DOHH2 (cell line): ENCODE results near the gene BTG4.

Experiments
- H3F3A ChIP-seq: fragments of 200-600 bp; sonication (generic), shearing (Covaris generic); 2 replicates; pipeline ENCODE4 v1.6.0; 2016; ENCODE audit warnings: antibody characterized with exemption, mild to moderate bottlenecking; ENCODE audit not compliant: control insufficient read depth, insufficient read depth
- H3K27ac ChIP-seq: fragments of 200-600 bp; sonication (generic); 2 replicates; pipeline ENCODE4 v1.5.1; 2014; ENCODE audit warnings: low read depth, mild to moderate bottlenecking, low read length, moderate library complexity
- H3K27me3 ChIP-seq: fragments of 200-600 bp; sonication (generic); 2 replicates; pipeline ENCODE4 v1.6.1; 2014; ENCODE audit warnings: mild to moderate bottlenecking, low read length, mixed read lengths; ENCODE audit not compliant: control insufficient read depth
- H3K36me3 ChIP-seq: fragments of 200-600 bp; sonication (generic); 2 replicates; pipeline ENCODE4 v1.6.1; 2014; ENCODE audit warnings: mild to moderate bottlenecking, low read length, moderate library complexity, mixed read lengths; ENCODE audit not compliant: control insufficient read depth
- H3K4me1 ChIP-seq: fragments of 200-600 bp; sonication (generic); 2 replicates; pipeline ENCODE4 v1.6.1; 2014; ENCODE audit warnings: mild to moderate bottlenecking, low read length, mixed read lengths; ENCODE audit not compliant: control insufficient read depth
- H3K4me2 ChIP-seq: fragments of 200-600 bp; sonication (generic); 2 replicates; pipeline ENCODE4 v1.6.0; 2014; ENCODE audit warnings: mild to moderate bottlenecking, low read length, moderate library complexity
- H3K4me3 ChIP-seq: fragments of 200-600 bp; sonication (generic); 2 replicates; pipeline ENCODE4 v1.5.1; 2014; ENCODE audit warnings: mild to moderate bottlenecking, low read length, mixed read lengths
- H3K79me2 ChIP-seq: fragments of 200-600 bp; sonication (generic); 2 replicates; pipeline ENCODE4 v1.6.1; 2014; ENCODE audit warnings: mild to moderate bottlenecking, low read length, mixed read lengths; ENCODE audit not compliant: control insufficient read depth
- H3K9me2 ChIP-seq: fragments of 200-600 bp; sonication (generic); replicated peaks from 2 replicates; pipeline ENCODE4 v1.6.1; 2014; ENCODE audit warnings: mild to moderate bottlenecking, low read length, mixed read lengths; ENCODE audit not compliant: control insufficient read depth
- H3K9me3 ChIP-seq: fragments of 200-600 bp; sonication (generic); 2 replicates; pipeline ENCODE4 v1.6.1; 2014; ENCODE audit warnings: antibody characterized with exemption, low read length, mixed read lengths; ENCODE audit not compliant: control insufficient read depth, insufficient read depth
- H4K20me1 ChIP-seq: fragments of 200-600 bp; sonication (generic); 2 replicates; pipeline ENCODE4 v1.6.0; 2014; ENCODE audit warnings: low read depth, mild to moderate bottlenecking, antibody characterized with exemption, low read length, moderate library complexity; ENCODE audit not compliant: control insufficient read depth, insufficient read depth
- CTCF ChIP-seq: fragments of 200-600 bp; sonication (generic); IDR thresholded peaks from one replicate; pipeline ENCODE4 v1.5.1; 2014; ENCODE audit warnings: antibody characterized with exemption, mild to moderate bottlenecking, low read depth, low read length; ENCODE audit not compliant: poor library complexity, severe bottlenecking
- EZH2phosphoT487 ChIP-seq: fragments of 200-600 bp; sonication (generic); IDR thresholded peaks from 2 replicates; pipeline ENCODE4 v1.6.1; 2017; ENCODE audit warnings: borderline replicate concordance, mild to moderate bottlenecking, antibody characterized with exemption, low read length, moderate library complexity, mixed read lengths

Gene BTG4

GRCh38 chr11:111447931-111448330 lies 64.3 kb downstream of the BTG4 start:
- no peaks in the 10 kb centered on the region for H3K9me3 ChIP-seq
- no peak for TF ChIP-seq EZH2phosphoT487
- no peak for TF ChIP-seq CTCF
- H3K36me3 ChIP-seq: no peaks in the 10 kb centered on the region
- no peak overlapping the region for H3K4me3 ChIP-seq
- no peaks in the 10 kb centered on the region for H3F3A ChIP-seq
- H3K4me1 ChIP-seq: peaks cover 51% of the 10 kb centered on the region
- no peaks in the 10 kb centered on the region for H3K9me2 ChIP-seq
- no peak overlapping the region for H3K27ac ChIP-seq
- no peaks in the 10 kb centered on the region for H3K79me2 ChIP-seq
- H3K4me2 ChIP-seq: no peak overlapping the region
- peaks cover 13% of the 10 kb centered on the region for H3K27me3 ChIP-seq
- H4K20me1 ChIP-seq: no peaks in the 10 kb centered on the region

- H3K36me3 ChIP-seq: no peaks in the 10 kb centered on the region
- H3K9me3 ChIP-seq: no peaks in the 10 kb centered on the region
- peaks cover 54% of the 10 kb centered on the region for H3K4me1 ChIP-seq
- H3K4me3 ChIP-seq: no peak overlapping the region
- H3K9me2 ChIP-seq: no peaks in the 10 kb centered on the region
- H3K27me3 ChIP-seq: peaks cover 5% of the 10 kb centered on the region
- TF ChIP-seq EZH2phosphoT487 (no peak), CTCF (no peak)
- no peaks in the 10 kb centered on the region for H4K20me1 ChIP-seq
- H3K4me2 ChIP-seq: no peak overlapping the region
- no peaks in the 10 kb centered on the region for H3F3A ChIP-seq
- H3K79me2 ChIP-seq: no peaks in the 10 kb centered on the region
- H3K27ac ChIP-seq: no peak overlapping the region
These were observed 65.1 kb downstream of the BTG4 start for GRCh38 chr11:111447112-111447471.

GRCh38 chr11:111446404-111447111 lies 65.6 kb downstream of the BTG4 start:
- H4K20me1 ChIP-seq: no peaks in the 10 kb centered on the region
- H3K4me1 ChIP-seq: peaks cover 54% of the 10 kb centered on the region
- H3K9me2 ChIP-seq: no peaks in the 10 kb centered on the region
- no peaks in the 10 kb centered on the region for H3K79me2 ChIP-seq
- H3K27me3 ChIP-seq: peaks cover 3% of the 10 kb centered on the region; the same call in 1 of the 2 replicates
- TF ChIP-seq EZH2phosphoT487 (no peak), CTCF (peak; percentile 93)
- no peaks in the 10 kb centered on the region for H3F3A ChIP-seq
- H3K27ac ChIP-seq: peak overlapping the region; percentile 9; the same call in 1 of the 2 replicates
- peak overlapping the region; percentile 58 for H3K4me2 ChIP-seq
- peak overlapping the region; percentile 34 for H3K4me3 ChIP-seq
- no peaks in the 10 kb centered on the region for H3K36me3 ChIP-seq
- H3K9me3 ChIP-seq: no peaks in the 10 kb centered on the region
